ENCODE data around the gene SPG11.

DNA sequence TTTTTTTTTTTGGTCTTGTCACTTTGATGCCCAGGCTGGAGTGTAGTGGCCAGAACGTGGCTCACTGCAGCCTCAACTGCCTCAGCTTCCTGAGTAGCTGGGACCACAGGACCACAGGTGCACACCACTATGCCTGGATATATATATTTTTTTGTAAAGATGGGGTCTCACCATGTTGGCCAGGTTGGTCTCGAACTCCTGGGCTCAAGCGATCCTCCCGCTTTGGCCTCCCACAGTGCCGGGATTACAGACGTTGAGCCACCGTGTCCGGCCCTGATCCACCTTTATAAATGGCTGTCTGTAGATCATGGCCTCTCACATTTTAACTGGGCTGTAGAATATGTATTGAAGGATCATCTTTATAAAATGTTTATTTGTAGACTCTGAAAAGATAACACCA is 128.4 kb downstream of the SPG11 start:
- TF ChIP-seq FOXA1 (IDR thresholded peaks at IDR 0.05) (no peak), FOXK2 (IDR thresholded peaks at IDR 0.05) (no peak)

Data from HEK293T (cell line).